ENCODE measurements around the gene C7. TPM values are rescaled to one million over a fixed set of nuclear protein-coding genes. Genes with fewer than 3 reads are reported as not detected.

Gene C7
- total and polyA plus RNA-seq, 12 donors = 442 to 4,123 (median 1,249) TPM

DNA sequence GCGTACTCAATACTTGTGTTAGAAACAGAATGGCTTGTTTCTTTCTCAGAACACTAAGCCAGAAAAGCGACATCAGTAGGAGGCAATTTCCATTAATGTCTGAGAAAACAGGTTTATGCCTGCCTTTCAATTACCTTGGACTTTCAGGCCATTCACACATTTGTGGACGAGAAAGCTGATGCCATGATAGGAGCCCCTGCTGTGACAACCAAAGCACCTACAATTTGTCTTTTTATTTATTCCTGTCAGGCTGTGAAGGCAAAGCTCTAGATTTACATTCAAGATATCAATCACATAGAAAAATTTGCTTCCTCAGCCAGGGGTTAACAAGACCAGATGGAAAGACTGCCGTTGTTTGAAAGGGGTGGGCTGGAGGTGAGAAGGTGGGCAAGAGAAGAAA lies 76.2 kb downstream of the C7 start:
- no peak overlapping the region for H3K27ac ChIP-seq
- no peaks in the 10 kb centered on the region for H3K9me3 ChIP-seq (replicated peaks in 1 of 3)
- H3K27me3 ChIP-seq = no peaks in the 10 kb centered on the region
- no peak for DNase-seq
- peaks cover 4 to 13% of the 10 kb centered on the region in 2 donors for H3K4me1 ChIP-seq (replicated peaks in 1 of 2)
- intact Hi-C loops (cut with DNase I) = no loop called here
- H3K4me3 ChIP-seq = no peak overlapping the region
- peaks cover 0 to 4% of the 10 kb centered on the region in 2 donors for H3K36me3 ChIP-seq (replicated peaks in 1 of 2)
- TF ChIP-seq POLR2A (IDR thresholded peaks at IDR 0.05) = no peak
- TF ChIP-seq, protein P1, sequence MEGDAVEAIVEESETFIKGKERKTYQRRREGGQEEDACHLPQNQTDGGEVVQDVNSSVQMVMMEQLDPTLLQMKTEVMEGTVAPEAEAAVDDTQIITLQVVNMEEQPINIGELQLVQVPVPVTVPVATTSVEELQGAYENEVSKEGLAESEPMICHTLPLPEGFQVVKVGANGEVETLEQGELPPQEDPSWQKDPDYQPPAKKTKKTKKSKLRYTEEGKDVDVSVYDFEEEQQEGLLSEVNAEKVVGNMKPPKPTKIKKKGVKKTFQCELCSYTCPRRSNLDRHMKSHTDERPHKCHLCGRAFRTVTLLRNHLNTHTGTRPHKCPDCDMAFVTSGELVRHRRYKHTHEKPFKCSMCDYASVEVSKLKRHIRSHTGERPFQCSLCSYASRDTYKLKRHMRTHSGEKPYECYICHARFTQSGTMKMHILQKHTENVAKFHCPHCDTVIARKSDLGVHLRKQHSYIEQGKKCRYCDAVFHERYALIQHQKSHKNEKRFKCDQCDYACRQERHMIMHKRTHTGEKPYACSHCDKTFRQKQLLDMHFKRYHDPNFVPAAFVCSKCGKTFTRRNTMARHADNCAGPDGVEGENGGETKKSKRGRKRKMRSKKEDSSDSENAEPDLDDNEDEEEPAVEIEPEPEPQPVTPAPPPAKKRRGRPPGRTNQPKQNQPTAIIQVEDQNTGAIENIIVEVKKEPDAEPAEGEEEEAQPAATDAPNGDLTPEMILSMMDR (IDR thresholded peaks at IDR 0.05) = no peak
- 58 to 80% (median 73%) methylated on average over 4 of the region's 4 CpGs for WGBS, 4 donors

DNA sequence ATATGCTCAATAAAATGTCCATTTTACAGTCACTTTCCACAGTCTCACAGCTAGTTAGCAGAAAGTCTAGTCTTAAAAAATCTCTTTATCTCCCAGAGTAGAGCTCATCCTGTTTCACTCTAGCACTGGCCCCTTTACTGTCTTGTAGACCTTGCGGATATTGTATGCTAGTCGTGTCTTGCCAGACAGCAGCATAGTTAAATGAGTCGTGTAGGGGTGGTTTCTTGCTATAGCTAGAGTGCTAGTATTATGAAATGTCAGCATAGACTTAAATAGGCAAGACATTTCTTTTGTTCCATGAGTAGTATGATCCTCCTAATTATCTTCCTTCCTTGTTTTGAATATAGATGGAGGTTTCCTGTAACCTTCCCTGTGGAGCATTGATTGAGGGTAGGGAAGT lies 77.4 kb downstream of the C7 start:
- WGBS, 4 donors = 88 to 94% (median 90%) methylated on average over 3 of the region's 3 CpGs
- intact Hi-C loops (cut with DNase I) = no loop called here

DNA sequence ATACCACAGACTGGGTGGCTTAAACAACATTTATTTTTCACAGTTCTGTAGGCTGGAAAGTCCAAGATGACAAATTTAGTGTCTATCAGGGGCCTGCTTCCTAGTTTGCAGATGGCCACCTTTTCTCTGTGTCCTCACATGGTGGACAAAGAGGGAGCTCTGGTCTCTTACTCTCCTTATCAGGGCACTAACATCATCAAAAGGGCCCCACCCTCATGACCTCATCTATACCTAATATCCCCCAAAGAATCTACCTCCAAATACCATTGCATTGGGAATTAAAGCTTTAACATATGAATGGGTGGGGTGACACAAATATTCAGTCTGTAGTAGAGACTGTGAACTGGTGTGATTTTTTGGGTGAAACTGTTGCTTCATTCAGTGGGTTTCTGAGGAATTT lies 78.1 kb downstream of the C7 start:
- no peak for DNase-seq
- Histone ChIP-seq H3K36me3 (replicated peaks in 1 of 2) (peaks cover 0 to 2% of the 10 kb centered on the region in 2 donors), H3K9me3 (replicated peaks in 1 of 3) (no peaks in the 10 kb centered on the region), H3K4me1 (replicated peaks in 1 of 2) (peaks cover 18 to 28% of the 10 kb centered on the region in 2 donors), H3K27ac (no peak overlapping the region), H3K4me3 (no peak overlapping the region), H3K27me3 (no peaks in the 10 kb centered on the region)
- TF ChIP-seq POLR2A (IDR thresholded peaks at IDR 0.05) = no peak
- TF ChIP-seq, protein P1 (IDR thresholded peaks at IDR 0.05) = no peak
- intact Hi-C loops (cut with DNase I) = no loop called here

More for the DNA sequence above, 77.4 kb downstream of the C7 start:
- Histone ChIP-seq H3K4me3 (no peak overlapping the region), H3K36me3 (replicated peaks in 1 of 2) (peaks cover 0 to 4% of the 10 kb centered on the region in 2 donors), H3K9me3 (replicated peaks in 1 of 3) (no peaks in the 10 kb centered on the region), H3K4me1 (replicated peaks in 1 of 2) (peaks cover 16 to 22% of the 10 kb centered on the region in 2 donors), H3K27ac (no peak overlapping the region), H3K27me3 (no peaks in the 10 kb centered on the region)
- TF ChIP-seq, protein P1 (IDR thresholded peaks at IDR 0.05) = no peak
- DNase-seq = no peak

DNA sequence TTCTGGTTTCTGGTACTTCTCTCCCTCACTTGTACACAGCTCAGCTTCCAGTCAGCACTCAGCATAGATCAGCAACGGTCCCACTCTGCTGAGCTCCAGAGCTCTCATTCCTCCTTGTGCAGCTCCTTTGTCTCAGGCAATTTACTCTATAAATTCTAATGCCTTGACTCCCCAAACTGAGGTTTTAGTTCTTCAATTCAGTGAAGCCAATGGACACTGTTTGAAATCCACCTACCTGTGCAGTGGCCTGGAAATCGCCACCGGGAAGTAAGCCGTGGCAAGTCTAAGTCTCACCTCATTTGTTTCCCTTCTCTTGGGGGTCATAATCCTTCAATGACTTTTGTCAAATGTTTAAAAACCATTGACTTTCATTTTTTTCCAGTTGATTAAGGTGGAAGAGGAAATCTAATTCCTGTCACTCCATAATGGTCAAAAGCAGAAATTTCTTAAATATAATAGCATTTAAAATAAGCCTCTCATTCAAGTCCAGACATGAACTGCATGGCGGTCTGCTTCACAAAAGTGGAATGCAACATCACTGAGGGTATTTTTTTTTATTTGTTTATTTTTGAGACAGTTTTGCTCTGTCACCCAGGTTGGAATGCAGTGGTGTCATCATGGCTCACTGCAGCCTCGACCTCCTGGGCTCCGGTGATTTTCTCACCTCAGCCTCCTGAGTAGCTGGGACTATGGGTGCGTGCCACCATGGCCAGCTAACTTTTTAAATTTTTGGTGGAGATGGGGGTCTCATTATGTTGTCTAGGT lies 79.6 kb downstream of the C7 start:
- TF ChIP-seq, protein P1 (IDR thresholded peaks at IDR 0.05) = no peak
- no peak for TF ChIP-seq POLR2A (IDR thresholded peaks at IDR 0.05)
- no peak overlapping the region for H3K4me3 ChIP-seq
- peak overlapping the region in 1 of 5 donors; percentile 40 for H3K27ac ChIP-seq
- intact Hi-C loops (cut with DNase I) = no loop called here
- no peaks in the 10 kb centered on the region for H3K9me3 ChIP-seq (replicated peaks in 1 of 3)
- H3K27me3 ChIP-seq = no peaks in the 10 kb centered on the region
- H3K4me1 ChIP-seq (replicated peaks in 1 of 2) = peaks cover 18 to 32% of the 10 kb centered on the region in 2 donors
- H3K36me3 ChIP-seq (replicated peaks in 1 of 2) = no peaks in the 10 kb centered on the region
- 89 to 95% (median 94%) methylated on average over 8 of the region's 8 CpGs for WGBS, 4 donors
- DNase-seq = no peak

Data from adrenal gland (tissue), 12 donors.